Measurements from ENCODE around the gene GLDC.
A peak's percentile ranks its signal among the peaks of the same experiment; 100 is the strongest.

Gene GLDC

DNA sequence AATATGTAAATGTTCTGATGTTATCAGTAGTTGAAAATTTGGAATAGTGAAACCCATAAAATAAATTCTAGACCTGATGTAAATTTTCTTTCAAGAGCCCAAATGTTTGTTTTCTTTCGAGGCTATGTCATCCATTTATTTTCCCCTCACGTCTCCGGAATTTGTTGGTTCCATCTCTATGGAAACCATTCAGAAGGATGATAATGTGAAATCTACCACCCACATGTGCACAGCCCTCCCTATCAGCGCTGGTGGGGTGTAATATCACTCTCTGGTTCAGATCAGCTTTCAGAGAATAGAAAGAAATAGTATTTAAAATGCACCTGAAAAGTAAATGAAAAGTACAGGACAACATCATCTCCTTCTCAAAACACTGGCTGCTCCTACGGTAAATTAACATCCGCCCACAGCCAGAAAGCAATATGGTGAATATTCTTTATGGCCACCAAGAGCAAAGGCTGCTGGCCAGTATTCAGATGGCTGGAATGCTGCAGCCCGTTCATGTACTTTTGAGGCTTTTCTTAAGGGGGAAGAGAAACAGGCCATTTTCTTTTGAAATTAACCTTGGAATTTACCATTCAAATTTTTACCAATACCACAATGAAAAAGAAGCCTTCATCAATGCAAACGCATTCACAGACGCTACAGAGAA, 28.5 kb downstream of the GLDC start:
- no peak for DNase-seq

DNA sequence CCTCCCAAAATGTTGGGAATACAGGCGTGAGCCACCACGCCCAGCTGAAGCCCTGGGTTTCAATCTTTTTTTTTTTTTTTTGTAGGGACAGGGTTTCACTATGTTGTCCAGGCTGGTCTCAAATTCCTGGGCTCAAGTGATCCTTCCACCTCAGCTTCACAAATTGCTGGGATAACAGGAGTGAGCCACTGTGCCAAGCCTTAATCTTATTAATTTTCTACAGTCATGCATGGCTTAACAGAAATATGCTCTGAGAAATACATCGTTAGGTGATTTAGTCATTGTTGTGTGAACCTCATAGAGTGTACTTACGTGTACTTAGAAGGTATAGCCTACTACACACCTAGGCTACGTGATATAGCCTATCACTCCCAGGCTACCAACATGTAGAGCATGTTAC, 31.0 kb downstream of the GLDC start:
- no peak for DNase-seq

GRCh38 chr9:6611865-6612264, 33.7 kb downstream of the GLDC start:
- DNase-seq, result no peak

DNA sequence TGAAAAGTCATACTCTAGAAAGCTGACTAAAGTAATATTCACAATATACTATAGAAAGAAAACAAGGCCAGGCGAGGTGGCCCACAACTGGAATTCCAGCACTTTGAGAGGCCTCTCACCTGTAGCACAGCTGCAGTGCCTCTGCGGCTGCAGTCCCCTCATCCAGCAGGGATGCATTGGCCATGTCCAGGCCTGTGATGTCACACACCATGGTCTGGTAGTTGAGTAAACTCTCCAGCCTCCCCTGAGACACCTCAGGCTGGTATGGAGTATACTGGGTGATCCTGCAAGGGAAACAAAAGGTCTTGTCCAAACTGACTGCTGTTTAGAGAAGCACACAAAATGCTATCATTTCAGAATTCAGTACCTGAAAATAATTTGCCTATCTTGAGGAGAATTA, 35.5 kb downstream of the GLDC start:
- DNase-seq, result no peak

DNA sequence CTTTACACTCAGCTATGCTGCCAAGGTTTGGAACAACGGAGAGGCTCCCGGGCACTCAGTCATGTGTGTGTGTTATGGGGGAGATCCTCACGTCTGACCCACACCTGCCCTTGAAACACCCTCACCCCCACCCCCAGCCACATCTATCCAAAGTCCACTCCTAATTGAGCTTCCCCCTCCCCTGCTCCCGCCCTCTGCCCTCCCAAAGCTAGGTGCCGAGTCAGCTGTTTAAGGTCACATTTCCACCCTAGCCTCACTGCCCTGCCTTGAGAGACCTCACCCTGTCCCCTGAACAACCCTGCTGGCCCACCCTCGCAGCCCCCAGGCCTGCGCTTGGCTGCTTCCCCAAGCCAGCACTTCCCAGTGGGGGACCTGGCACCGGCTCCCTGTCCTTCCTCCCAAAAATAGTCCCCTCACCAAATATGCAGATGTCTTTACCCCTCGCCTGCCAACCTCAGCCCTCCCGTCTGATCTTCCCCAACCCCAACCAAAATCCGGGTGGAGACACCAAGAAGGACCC, 36.0 kb downstream of the GLDC start:
- no peak for DNase-seq

DNA sequence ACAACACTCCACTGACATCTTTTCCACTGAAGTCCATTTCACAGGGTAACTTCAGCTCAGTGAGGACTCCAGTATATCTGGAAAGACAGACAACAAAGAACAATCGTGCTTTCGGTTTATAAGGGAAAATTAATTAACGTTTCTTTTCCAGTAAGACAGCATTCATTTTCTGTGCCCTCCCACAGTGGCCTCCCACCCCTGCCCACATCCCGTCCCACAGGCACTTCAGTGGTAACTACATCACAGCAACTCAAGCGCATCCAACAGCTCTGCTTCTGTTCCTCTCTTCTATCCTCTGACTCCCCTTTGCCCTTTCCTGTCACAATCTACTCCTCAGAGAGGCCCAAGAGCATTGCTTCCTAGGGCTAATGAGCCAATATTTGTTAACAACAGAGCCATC, 40.3 kb downstream of the GLDC start:
- DNase-seq, result no peak

DNA sequence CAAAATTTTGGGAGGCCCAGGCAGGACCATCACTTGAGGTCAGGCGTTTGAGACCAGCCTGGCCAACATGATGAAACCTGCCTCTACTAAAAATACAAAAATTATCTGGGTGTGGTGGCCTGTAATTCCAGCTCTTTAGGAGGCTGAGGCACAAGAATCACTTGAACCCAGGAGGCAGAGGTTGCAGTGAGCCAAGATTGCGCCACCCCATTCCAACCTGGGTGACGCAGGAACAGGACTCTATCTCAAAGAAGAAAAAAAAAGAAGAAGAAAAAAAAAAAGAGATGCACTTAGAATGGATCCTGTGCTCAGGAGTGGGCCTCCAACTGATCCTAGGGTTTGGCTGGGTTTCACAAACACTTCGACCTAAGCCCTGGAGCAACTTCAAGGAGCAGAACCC, 45.1 kb downstream of the GLDC start:
- DNase-seq, result no peak

GRCh38 chr9:6600006-6600405, 45.5 kb downstream of the GLDC start:
- DNase-seq, result no peak

DNA sequence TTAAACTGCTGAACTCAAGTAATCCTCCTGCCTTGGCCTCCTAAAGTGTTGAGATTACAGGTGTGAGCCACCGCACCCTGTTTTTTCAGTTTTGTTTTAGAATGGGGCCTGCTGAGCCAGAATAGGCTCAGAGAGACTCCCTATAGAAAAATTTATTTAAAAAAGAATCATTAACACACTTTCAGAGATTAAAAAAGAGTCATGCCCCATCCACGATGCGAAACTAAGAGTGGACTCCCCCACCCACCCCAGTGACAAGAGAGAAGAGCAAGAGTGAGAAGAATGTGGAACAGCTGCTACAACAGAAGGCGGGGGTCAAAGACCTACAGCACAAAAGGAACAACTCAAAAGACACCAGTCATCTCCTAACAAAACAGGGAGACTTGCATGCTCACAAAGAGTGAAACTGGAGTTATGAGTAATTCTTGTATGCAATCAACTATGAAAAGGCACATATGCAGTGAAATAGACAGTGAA, 47.2 kb downstream of the GLDC start:
- peak; percentile 38 for DNase-seq

DNA sequence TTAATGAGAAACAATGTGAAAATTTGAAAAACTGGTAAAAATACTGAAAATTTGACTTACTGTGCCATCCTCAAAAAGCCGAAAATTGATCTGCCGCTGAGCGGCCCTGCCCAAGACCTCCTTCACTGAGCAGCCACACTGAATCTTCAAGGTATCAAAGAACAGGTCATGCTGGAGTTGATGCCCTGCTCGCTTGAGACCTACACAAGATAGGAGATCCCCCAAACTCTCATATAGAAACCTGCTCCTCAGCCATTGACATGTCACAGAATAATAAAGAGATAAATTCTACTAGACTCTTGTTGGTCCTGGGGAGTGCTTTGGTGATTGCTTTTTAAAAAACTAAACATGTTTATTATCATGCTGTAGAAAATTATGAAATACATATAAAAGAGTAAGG, 52.7 kb downstream of the GLDC start:
- DNase-seq, result no peak

GRCh38 chr9:6592231-6592630, 53.3 kb downstream of the GLDC start:
- no peak for DNase-seq

GRCh38 chr9:6590772-6591384, 54.7 kb downstream of the GLDC start:
- no peak for DNase-seq

GRCh38 chr9:6590334-6590733, 55.2 kb downstream of the GLDC start:
- DNase-seq, result no peak

- DNase-seq, result no peak
Observed at GRCh38 chr9:6584881-6585597, 60.5 kb downstream of the GLDC start.

- no peak for DNase-seq
Observed at GRCh38 chr9:6581253-6581652, 64.3 kb downstream of the GLDC start.

- DNase-seq, result no peak
Observed at GRCh38 chr9:6579613-6580012, 65.9 kb downstream of the GLDC start.

DNA sequence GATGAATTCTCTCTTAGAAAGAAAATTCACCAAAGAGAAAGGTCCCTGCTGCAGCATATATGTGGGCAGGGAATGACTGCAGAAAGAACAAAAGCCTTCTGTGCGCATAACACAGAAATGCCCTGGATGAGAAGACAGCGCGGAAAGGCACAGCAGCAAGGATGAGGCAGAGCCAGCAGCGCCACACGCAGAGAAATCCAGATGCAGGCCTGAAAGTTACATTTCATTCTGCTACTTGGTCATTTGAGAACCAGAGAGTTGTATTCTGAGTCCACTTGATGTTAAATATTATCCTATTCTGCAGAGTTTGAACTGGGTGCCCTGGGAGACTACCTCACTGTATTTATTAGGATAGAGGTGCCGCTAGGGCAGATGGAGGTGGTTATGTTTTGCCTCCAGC, 68.5 kb downstream of the GLDC start:
- DNase-seq, result no peak

- DNase-seq, result no peak
Observed at GRCh38 chr9:6575324-6576034, 70.0 kb downstream of the GLDC start.

DNA sequence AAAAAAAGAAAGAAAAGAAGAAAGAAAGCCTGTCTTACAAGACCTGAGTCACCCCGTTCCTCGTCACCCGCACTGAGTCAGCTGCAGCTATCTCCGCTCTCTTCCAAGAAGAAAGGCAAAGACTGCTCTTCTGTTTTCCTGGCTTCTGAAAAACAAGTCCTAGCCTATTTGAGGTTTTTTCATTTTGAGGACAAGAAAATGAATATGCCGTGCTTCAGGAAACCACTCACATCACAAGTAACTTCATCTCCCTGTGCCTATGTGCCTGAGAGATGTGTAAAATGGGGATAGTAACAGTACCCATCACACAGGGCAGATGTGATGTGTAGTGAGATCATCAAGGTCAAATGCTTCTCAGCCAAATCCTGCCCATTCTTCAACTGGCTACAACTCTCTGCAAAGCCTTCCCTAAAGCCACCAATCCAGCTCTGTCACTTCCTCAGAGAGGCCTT, 78.4 kb downstream of the GLDC start:
- DNase-seq, result peak; percentile 36

DNA sequence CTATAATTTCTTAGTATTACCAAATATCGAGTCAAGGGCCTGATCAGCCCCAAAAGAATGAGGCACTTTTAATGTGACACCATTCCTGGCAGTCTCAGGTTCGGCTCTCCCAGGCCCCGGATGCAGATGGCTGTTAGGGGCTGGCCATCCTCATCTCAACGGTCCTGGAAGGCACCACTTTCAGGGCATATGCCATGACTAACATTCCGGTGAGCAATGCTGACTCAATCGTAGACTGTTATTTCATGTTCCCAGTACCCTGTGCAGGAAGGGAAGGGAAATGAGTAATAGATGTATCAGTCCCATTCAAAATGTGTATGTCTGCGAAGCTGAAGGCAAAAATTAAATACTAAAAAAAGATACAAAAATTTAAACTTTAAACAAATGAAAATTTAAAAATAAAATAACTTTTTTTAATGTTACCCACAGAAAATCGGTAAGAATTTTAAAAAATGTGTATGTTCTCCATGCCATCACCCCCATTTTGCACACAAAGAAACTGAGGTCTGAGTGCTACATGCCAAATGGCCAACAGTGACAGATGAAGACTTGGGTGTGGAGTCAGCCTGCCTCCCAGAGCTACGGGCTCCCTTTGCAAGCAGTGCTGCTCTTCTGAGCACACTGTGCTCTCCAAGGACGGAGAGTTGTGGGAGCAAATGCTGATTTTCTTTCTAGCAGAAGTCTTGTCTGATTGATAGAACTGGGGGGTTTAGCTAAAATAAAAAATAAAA, 79.0 kb downstream of the GLDC start:
- peak; percentile 59 for DNase-seq

DNA sequence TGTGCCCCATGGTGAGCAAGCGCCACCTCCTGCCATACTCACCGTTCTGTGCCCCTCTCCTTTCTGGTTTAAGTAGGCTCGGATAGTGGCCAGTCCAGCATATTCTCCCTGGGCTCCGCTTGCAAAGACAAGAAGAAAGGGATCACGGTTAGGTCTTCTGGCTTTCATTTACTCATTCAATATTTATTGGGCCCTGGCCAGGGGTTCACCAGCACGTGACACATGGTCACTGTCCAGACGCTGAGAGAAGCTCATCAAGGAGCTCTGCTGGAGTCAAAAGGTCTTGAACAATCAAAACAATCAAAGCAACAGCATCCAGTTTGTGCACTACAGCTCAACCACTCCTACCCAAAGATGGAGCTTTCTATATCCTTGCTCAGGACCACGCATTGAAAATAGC, 80.2 kb downstream of the GLDC start:
- no peak for DNase-seq

DNA sequence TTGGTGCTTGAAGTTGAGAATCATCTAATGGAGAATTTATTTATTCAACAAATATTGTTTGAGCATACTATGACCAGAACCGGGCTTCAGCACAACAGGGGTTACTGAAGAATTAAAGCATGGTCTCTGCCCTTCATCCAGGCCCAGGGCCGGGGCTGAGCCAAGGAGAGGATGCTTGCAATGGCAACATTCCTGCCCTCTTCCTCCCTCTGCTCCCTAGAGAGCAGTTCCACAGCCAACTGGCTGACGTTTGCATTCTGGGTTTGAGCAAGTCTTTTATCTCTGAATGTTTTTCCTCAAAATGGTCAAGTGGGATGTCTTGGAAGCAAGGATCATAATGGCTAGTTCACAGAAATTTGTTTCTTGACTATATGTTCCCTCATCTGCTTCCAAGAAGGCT, 80.7 kb downstream of the GLDC start:
- DNase-seq, result no peak

GRCh38 chr9:6564360-6564759, 81.2 kb downstream of the GLDC start:
- no peak for DNase-seq

Measured in stimulated activated CD8-positive, alpha-beta memory T cell treated with anti-CD3 and anti-CD28 coated beads, Interleukin-4, amount 100 ng/mL, for 48 hours (primary cell).